ENCODE data around the gene SLC32A1. TPM values are rescaled to one million over a fixed set of nuclear protein-coding genes. Genes with fewer than 3 reads are reported as not detected.

SLC32A1 gene
- total RNA-seq, 1 experiment from 2014 or later = not detected

GRCh38 chr20:38776363-38776762 is 52.1 kb downstream of the SLC32A1 start:
- no peak for TF ChIP-seq ZFX (IDR thresholded peaks at IDR 0.05)
- no peak for TF ChIP-seq JUND (IDR thresholded peaks at IDR 0.05)
- no peak for TF ChIP-seq FOSL1 (IDR thresholded peaks at IDR 0.05; ENCODE audit: low read depth)
- no peak for TF ChIP-seq SP1 (IDR thresholded peaks at IDR 0.05; ENCODE audit: low read depth)
- no peak for TF ChIP-seq ZNF274 (IDR thresholded peaks at IDR 0.05; ENCODE audit: low read depth, low read length)
- TF ChIP-seq SRF (IDR thresholded peaks at IDR 0.05; ENCODE audit: low read depth) = no peak
- CTCF ChIA-PET = no interaction called here
- Histone ChIP-seq H3K27me3 (ENCODE audit: insufficient read depth, low read length) (no peaks in the 10 kb centered on the region), H3K4me2 (ENCODE audit: low read length) (no peak overlapping the region), H2AFZ (ENCODE audit: low read depth, low read length, poor library complexity, severe bottlenecking) (no peak overlapping the region), H3K4me3 (replicated peaks in 1 of 2; ENCODE audit: low read depth in 1 of 2, low read length in 2 of 2) (no peak overlapping the region), H3K79me2 (ENCODE audit: insufficient read depth, low read length) (no peaks in the 10 kb centered on the region), H3K27ac (ENCODE audit: low read depth, low read length) (no peak overlapping the region), H3K36me3 (ENCODE audit: control insufficient read depth in 1 of 2, insufficient read depth in 2 of 2, low read length in 2 of 2) (peaks cover 18 to 31% of the 10 kb centered on the region in 2 experiments; a peak in 3 of 4 replicates), H3K9ac (ENCODE audit: low read length) (no peak overlapping the region), H4K20me1 (ENCODE audit: insufficient read depth) (no peaks in the 10 kb centered on the region), H3K9me3 (ENCODE audit: control insufficient read depth in 1 of 2, insufficient read depth in 1 of 2, low read depth in 1 of 2, low read length in 2 of 2) (no peaks in the 10 kb centered on the region), H3K9me2 (ENCODE audit: insufficient read depth) (no peaks in the 10 kb centered on the region), H3K4me1 (ENCODE audit: control insufficient read depth in 1 of 2, insufficient read depth in 2 of 2, low read length in 2 of 2) (peaks cover 44 to 56% of the 10 kb centered on the region in 2 experiments)
- DNase-seq (ENCODE audit: low read depth, low spot score) = no peak
- intact Hi-C loops (cut with micrococcal nuclease) = no loop called here
- no peak for ATAC-seq
- POLR2A ChIA-PET = no interaction called here
- no TSS peak for BruUV-seq (replicated peaks)
- RAD21 ChIA-PET (ENCODE audit: low non-redundant PET in 1 of 2, low total read pairs in 2 of 2, uncharacterized antibody in 2 of 2, unreplicated experiment in 2 of 2) = no interaction called here

Other genes starting within 250 kb of the SLC32A1 start
- not detected for gene ADIG, start 143.3 kb upstream of the SLC32A1 start, total RNA-seq (2021; ENCODE audit: unreplicated experiment)
- gene ARHGAP40, start 122.7 kb upstream of the SLC32A1 start, total RNA-seq (2021; ENCODE audit: unreplicated experiment) = 3.4 TPM
- 22.0 TPM for gene ACTR5, start 24.0 kb downstream of the SLC32A1 start, total RNA-seq (2021; ENCODE audit: unreplicated experiment)
- gene PPP1R16B, start 81.2 kb downstream of the SLC32A1 start, total RNA-seq (2021; ENCODE audit: unreplicated experiment) = 0.52 TPM
- gene FAM83D, start 201.9 kb downstream of the SLC32A1 start, total RNA-seq (2021; ENCODE audit: unreplicated experiment) = 51.1 TPM
- 11.2 TPM for gene DHX35, start 237.9 kb downstream of the SLC32A1 start, total RNA-seq (2021; ENCODE audit: unreplicated experiment)